Memory B cell (primary cell): ENCODE measurements around the gene JUN.
"Not testable (repeated sequence)": the region's sequence is repeated elsewhere in the genome, so short reads cannot be mapped to it uniquely, and the experiment has no call there.

ENCODE experiments used
- ATAC-seq: fragments of 150-1000 bp; cut with Tn5 transposase; 2 replicates; pipeline ENCODE4 v1.10.0; 2021; ENCODE audit warnings: low read depth, mild to moderate bottlenecking, moderate library complexity
- DNase-seq, 2 donors: peaks; one replicate each; pipeline ENCODE4 v3.0.0; 2022; ENCODE audit warnings: low spot score in 2 of 2
- H3K27ac Mint-ChIP-seq: one replicate; pipeline ENCODE4 v1.8.0; 2022; ENCODE audit warnings: mild to moderate bottlenecking, moderate library complexity, mixed read lengths
- H3K27me3 Mint-ChIP-seq: one replicate; pipeline ENCODE4 v1.8.0; 2022; ENCODE audit warnings: mixed read lengths
- H3K36me3 Mint-ChIP-seq: one replicate; pipeline ENCODE4 v1.8.0; 2022; ENCODE audit warnings: mild to moderate bottlenecking, mixed read lengths
- H3K4me1 Mint-ChIP-seq: one replicate; pipeline ENCODE4 v1.8.0; 2022; ENCODE audit warnings: mixed read lengths
- H3K4me3 Mint-ChIP-seq: one replicate; pipeline ENCODE4 v1.8.0; 2022; ENCODE audit warnings: mild to moderate bottlenecking, moderate library complexity, mixed read lengths
- H3K9me3 Mint-ChIP-seq: one replicate; pipeline ENCODE4 v1.8.0; 2022; ENCODE audit warnings: mixed read lengths

JUN gene

DNA sequence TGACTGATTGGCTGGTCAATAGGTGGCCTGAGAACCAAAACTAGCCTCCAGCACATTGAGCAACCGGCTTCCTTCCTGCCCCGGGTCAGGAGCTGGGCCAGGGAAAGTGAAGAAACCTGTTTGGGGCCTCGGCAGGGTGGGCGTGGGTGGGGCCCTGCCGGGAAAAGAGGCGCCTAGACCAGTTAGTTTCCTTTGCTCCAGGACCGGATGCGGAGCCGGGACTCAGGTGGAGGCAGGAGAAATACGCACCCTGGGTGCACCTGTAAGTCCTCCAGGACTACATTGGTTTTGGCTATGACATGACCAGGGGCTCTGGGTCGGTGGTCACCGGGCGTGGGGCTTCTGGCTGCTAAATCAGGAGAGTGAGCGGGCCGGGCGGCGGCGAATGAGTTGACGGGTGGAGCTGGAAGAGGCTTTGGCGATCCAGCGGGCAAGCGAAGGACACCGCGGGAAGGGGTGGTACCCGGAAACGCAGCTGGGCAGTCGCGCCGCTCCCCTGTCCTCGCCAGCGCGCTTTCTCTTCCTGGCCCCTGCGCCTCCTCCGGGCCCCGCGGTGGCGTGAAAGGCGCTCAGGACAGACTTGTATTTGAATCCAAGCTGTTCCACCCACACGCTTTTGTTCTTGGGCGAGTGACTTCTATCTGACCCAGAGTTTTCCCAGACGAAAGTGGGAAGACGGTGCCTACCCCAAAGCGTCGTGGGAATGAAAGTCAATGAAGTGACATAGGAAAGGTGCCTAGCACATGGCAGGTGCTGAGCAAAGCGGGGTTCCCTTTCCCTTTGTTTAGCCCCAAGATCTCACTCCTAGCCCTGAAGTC lies 30.6 kb upstream of the JUN start:
- no peak for ATAC-seq
- H3K4me3 Mint-ChIP-seq: peak overlapping the region; percentile 91
- no peaks in the 10 kb centered on the region for H3K36me3 Mint-ChIP-seq
- peaks cover 31% of the 10 kb centered on the region for H3K4me1 Mint-ChIP-seq
- H3K27ac Mint-ChIP-seq: peak overlapping the region; percentile 90
- DNase-seq: no peak
- no peaks in the 10 kb centered on the region for H3K9me3 Mint-ChIP-seq
- no peaks in the 10 kb centered on the region for H3K27me3 Mint-ChIP-seq

GRCh38 chr1:58813801-58814200 lies 30.0 kb upstream of the JUN start:
- no peak for ATAC-seq
- Mint-ChIP-seq H3K4me3 (no peak overlapping the region), H3K9me3 (no peaks in the 10 kb centered on the region), H3K4me1 (peaks cover 35% of the 10 kb centered on the region), H3K36me3 (no peaks in the 10 kb centered on the region), H3K27ac (peak overlapping the region; percentile 90), H3K27me3 (no peaks in the 10 kb centered on the region)
- DNase-seq: no peak

DNA sequence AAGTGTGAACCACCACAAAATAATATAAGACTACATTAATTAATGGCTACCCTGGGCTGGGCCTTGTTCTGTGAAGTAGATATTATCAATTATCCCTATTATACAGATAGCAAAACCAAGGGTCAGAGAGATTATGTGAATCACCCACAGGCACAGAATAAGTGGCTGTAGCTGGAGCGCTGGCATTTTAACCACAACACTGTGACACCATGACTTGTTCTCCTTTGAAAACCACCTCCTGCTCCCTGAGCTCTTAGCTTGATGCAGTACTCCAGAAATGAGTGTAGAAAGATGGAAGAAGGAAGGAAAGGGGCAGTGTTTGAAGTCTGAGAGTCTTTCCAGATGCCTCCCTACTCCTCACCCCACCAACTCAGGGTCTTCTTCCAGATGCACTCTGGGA lies 29.5 kb upstream of the JUN start:
- ATAC-seq (no peak), DNase-seq (no peak)
- no peak overlapping the region for H3K4me3 Mint-ChIP-seq
- H3K27ac Mint-ChIP-seq: peak overlapping the region; percentile 90
- no peaks in the 10 kb centered on the region for H3K36me3 Mint-ChIP-seq
- no peaks in the 10 kb centered on the region for H3K9me3 Mint-ChIP-seq
- H3K27me3 Mint-ChIP-seq: no peaks in the 10 kb centered on the region
- peaks cover 35% of the 10 kb centered on the region for H3K4me1 Mint-ChIP-seq

DNA sequence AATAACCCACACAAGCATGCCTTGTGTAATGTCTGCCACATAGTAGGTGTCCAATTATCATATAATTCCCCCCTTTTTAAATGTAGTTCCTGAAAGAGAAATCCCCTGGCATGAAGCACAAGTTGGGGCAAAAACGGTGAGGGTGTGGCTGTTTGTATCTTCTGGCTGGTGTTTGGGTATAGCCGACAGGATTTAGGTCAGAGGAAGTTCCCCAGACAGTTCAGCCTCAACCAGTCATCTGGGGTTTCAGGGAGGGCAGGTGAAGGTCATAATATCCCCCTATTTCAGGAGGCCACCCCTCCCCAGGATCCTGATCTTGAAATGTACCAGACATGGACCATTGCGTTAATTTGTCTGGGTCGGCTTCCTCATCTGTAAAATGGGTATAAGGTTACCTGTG lies 29.1 kb upstream of the JUN start:
- no peak overlapping the region for H3K4me3 Mint-ChIP-seq
- H3K4me1 Mint-ChIP-seq: peaks cover 36% of the 10 kb centered on the region
- H3K36me3 Mint-ChIP-seq: no peaks in the 10 kb centered on the region
- no peaks in the 10 kb centered on the region for H3K9me3 Mint-ChIP-seq
- H3K27me3 Mint-ChIP-seq: no peaks in the 10 kb centered on the region
- DNase-seq: peak in 1 of 2 donors; percentile 41
- ATAC-seq: peak; percentile 64
- peak overlapping the region; percentile 90 for H3K27ac Mint-ChIP-seq

DNA sequence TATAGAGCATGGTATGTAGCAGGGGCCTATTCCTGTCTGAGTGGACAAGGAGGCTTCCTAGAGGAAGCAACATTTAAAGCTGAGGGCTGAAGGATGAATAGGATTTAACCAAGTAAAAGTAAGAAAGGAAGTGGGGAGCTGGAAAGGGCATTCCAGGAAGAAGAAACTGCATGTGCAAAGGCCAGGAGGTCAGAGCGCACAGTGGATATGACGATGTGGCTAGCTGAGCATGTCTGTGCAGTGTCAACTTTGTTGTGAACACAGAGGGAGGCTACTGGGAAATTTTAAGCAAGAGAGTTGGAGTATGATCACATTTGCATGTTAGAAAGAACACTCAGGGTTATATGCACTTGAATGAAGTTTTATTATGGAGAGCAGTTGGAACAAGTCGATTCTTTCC lies 28.6 kb upstream of the JUN start:
- H3K4me3 Mint-ChIP-seq: no peak overlapping the region

DNA sequence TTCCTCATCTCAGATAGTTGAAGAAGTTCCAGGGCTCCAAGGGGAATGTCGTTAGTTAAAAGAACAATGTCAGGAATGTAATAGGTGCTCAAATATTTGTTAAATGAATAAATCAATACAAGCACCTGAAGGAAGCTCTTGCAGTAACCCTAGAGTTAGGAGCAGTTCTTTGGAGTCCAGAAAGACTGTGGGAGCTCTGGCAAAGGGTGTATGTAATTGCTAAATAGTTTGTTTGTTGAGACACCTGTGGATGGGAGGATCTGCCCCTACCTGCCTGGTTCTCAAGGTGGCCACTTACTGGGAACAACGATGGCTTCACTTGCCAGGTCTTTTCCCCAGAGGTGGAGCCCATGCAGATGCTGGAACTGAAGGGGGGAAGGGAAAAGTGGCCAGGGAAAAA lies 27.5 kb upstream of the JUN start:
- no peaks in the 10 kb centered on the region for H3K27me3 Mint-ChIP-seq
- H3K27ac Mint-ChIP-seq: peak overlapping the region; percentile 90
- H3K4me3 Mint-ChIP-seq: no peak overlapping the region
- peaks cover 3% of the 10 kb centered on the region for H3K36me3 Mint-ChIP-seq
- DNase-seq (no peak), ATAC-seq (no peak)
- H3K9me3 Mint-ChIP-seq: no peaks in the 10 kb centered on the region
- H3K4me1 Mint-ChIP-seq: peaks cover 44% of the 10 kb centered on the region

More for the DNA sequence above, 28.6 kb upstream of the JUN start:
- Mint-ChIP-seq H3K36me3 (no peaks in the 10 kb centered on the region), H3K4me1 (peaks cover 39% of the 10 kb centered on the region), H3K27me3 (no peaks in the 10 kb centered on the region), H3K9me3 (no peaks in the 10 kb centered on the region), H3K27ac (peak overlapping the region; percentile 90)
- DNase-seq: no peak
- ATAC-seq: no peak

- peak overlapping the region; percentile 18 for H3K27ac Mint-ChIP-seq
- no peak for DNase-seq
- H3K4me3 Mint-ChIP-seq: no peak overlapping the region
- no peak for ATAC-seq
- no peaks in the 10 kb centered on the region for H3K27me3 Mint-ChIP-seq
- peaks cover 4% of the 10 kb centered on the region for H3K36me3 Mint-ChIP-seq
- no peaks in the 10 kb centered on the region for H3K9me3 Mint-ChIP-seq
- peaks cover 57% of the 10 kb centered on the region for H3K4me1 Mint-ChIP-seq
Measured at GRCh38 chr1:58809325-58810010, 25.6 kb upstream of the JUN start.

GRCh38 chr1:58808077-58808476 lies 24.2 kb upstream of the JUN start:
- Mint-ChIP-seq H3K9me3 (no peaks in the 10 kb centered on the region), H3K36me3 (peaks cover 4% of the 10 kb centered on the region), H3K27me3 (no peaks in the 10 kb centered on the region), H3K27ac (peak overlapping the region; percentile 25), H3K4me3 (no peak overlapping the region), H3K4me1 (peaks cover 51% of the 10 kb centered on the region)
- no peak for DNase-seq
- ATAC-seq: no peak

DNA sequence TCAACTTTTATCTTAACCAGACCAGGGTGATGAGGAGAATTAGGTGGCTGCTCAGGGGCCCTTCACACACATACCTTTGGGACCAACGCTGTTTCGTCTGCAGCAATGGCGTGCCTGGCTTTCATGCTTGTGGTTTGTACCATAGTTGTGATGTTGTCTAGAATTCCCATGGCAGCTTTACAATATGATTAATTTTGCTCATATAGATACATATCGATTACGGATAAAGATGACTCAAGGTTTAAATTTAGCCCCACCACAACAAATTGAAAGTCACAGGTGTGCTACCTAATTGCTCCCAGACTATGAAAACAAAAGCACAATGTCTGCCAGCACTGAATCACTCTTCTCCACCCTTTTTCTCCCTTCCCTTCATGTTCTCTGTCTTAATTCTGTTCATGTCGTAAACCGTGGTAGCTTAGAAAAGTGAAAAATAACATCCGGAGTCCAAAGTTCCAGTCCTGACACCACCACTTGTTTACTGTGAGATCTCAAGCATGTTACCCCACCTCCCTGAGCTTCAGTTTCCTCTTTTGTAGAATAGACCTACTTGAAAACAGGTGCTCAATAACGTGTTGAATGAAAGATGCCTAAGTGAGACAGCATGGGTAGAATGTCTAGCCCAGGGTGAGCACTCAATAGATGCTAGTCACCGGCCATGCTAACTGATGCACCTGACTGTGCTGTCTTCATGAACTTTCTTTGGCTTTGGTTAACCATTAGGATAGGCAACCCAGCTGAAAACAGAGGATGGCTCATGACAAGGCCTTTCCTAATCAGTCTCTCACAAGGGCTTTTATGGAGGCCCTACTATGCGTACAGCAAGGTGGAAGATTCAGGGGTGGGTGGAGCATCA lies 22.1 kb upstream of the JUN start:
- peak overlapping the region; percentile 93 for H3K27ac Mint-ChIP-seq
- peak overlapping the region; percentile 65 for H3K4me3 Mint-ChIP-seq
- ATAC-seq (peak; percentile 91), DNase-seq (peak in 1 of 2 donors; percentile 37)
- no peaks in the 10 kb centered on the region for H3K27me3 Mint-ChIP-seq
- H3K4me1 Mint-ChIP-seq: peaks cover 47% of the 10 kb centered on the region
- no peaks in the 10 kb centered on the region for H3K9me3 Mint-ChIP-seq
- peaks cover 6% of the 10 kb centered on the region for H3K36me3 Mint-ChIP-seq

DNA sequence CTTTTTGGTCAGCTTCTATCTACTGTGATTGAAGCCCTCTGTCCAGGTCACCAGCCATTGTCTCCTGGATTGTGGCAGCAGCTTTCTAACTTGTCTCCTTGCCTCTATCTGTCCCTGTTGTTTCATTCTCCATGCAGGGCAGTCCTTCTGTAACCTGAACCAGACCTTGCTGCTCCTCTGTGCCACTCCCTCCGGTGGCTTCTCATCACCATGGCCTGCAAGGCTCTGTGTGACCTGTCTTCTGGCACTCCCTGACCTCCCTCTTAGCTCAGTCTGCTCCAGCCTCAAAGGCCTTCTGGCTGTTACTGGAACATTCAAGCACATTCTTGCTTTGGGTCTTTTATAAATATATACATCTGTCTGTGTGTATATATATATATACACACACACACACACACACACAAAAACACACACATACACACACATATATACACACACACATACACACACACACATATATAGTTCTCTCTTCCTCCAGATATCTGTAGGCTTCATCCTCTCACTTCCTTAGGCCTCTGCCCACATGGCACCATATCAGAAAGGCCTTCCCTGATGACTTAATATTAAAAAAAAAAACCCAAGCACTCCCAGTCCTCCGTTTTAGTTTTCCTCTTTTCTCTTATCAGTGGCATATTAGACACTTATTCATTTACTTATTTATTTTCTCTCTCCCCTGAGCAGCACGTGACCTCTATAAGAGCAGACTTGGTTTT lies 21.2 kb upstream of the JUN start:
- ATAC-seq (no peak), DNase-seq (no peak)
- Mint-ChIP-seq H3K4me1 (peaks cover 48% of the 10 kb centered on the region), H3K36me3 (peaks cover 6% of the 10 kb centered on the region), H3K9me3 (no peaks in the 10 kb centered on the region), H3K4me3 (peak overlapping the region; percentile 28), H3K27ac (peak overlapping the region; percentile 93), H3K27me3 (no peaks in the 10 kb centered on the region)

DNA sequence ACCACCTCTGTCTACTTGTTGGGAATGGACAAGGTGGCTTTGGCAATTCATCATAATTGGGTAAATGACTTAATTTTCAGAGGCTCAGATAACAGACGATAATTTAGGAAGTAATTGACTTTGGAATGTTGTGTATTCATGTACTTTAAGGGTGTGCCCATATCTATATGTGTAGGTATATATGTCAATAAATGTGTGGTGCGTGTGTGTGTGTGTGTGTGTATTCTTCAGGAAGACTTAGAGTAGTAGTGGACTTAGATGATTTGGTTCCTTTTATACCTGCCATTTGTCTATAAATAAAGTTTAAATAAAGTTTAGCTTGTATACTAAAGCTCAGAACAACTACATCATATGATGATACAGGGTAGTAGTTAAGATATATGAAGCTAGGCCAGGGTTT lies 20.0 kb upstream of the JUN start:
- Mint-ChIP-seq H3K27ac (peak overlapping the region; percentile 54), H3K9me3 (no peaks in the 10 kb centered on the region), H3K4me1 (peaks cover 46% of the 10 kb centered on the region), H3K36me3 (peaks cover 12% of the 10 kb centered on the region), H3K4me3 (no peak overlapping the region), H3K27me3 (no peaks in the 10 kb centered on the region)
- no peak for ATAC-seq
- DNase-seq: no peak

DNA sequence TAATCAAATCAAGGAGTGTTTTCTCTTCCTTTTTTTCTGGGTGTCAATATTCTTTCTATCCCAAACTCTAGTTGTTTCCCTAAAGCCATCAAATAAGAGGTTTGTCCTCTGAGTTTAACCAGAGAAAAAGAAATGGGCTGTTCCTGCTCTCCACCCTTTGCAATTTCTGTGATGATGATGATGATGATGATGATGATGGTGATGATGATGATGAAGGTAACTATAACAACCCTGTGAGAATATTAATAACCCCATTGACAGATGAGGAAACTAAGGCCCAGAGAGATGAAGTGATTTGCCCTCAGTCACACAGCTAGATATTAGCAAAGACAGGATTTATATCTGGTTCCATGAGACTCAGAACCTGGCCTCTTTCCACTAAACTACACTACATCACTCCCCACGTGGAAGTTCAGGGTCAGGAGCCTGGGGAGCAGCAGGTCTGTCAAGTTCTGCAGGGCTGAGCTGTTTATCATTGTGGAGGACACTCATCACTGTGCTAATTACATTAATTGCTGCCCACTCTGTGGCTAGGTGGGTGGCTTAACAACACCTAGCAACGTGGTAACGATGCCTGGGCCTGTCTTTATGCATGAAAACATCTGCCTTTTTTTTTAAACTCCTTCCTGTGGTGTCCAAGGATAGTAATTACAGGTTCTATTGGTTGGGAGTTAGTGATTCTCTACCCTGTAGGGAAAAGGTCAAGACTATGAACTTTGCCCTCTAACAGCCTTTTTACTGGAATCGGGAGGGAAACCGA lies 19.0 kb upstream of the JUN start:
- Mint-ChIP-seq H3K27ac (peak overlapping the region; percentile 54), H3K9me3 (no peaks in the 10 kb centered on the region), H3K36me3 (peaks cover 12% of the 10 kb centered on the region), H3K4me1 (peaks cover 46% of the 10 kb centered on the region), H3K4me3 (no peak overlapping the region), H3K27me3 (no peaks in the 10 kb centered on the region)
- DNase-seq (no peak), ATAC-seq (no peak)

- not testable (repeated sequence) for H3K4me3 Mint-ChIP-seq, H3K36me3 Mint-ChIP-seq, ATAC-seq, H3K27ac Mint-ChIP-seq, H3K9me3 Mint-ChIP-seq, DNase-seq, H3K27me3 Mint-ChIP-seq
- peaks cover 33% of the 10 kb centered on the region for H3K4me1 Mint-ChIP-seq
Measured at GRCh38 chr1:58801286-58801685, 17.4 kb upstream of the JUN start.
